PC-3 (cell line): Measurements from ENCODE around the gene CACTIN. TPM values are rescaled to one million over a fixed set of nuclear protein-coding genes. Genes with fewer than 3 reads are reported as not detected.

ENCODE experiments used
- ATAC-seq: fragments of 200-7000 bp; cut with Tn5 transposase; 2 replicates; pipeline ENCODE4 v1.9.1; 2020; ENCODE audit warnings: mild to moderate bottlenecking, moderate library complexity
- BruUV-seq: library from RNA; stranded (reverse); fragments of 400-500 nt; replicated peaks from 2 replicates; lab custom pipeline; 2021; lab: Mats Ljungman, UMichigan
- CTCF ChIA-PET: fragments of 300-600 bp; sonication (Branson Sonifier 250); formaldehyde crosslinking; loops from one replicate; lab custom pipeline; 2022; ENCODE audit warnings: antibody characterized with exemption; lab: Charles Lee
- POLR2A ChIA-PET: fragments of 300-600 bp; sonication (Branson Sonifier 250); formaldehyde crosslinking; loops from one replicate; lab custom pipeline; 2022; ENCODE audit warnings: antibody characterized with exemption; ENCODE audit not compliant: unreplicated experiment; lab: Charles Lee
- DNase-seq: peaks from one replicate; pipeline ENCODE4 v3.0.0-alpha.2; 2015
- H2AFZ ChIP-seq: fragments of 300-600 bp; sonication (generic); 2 replicates; pipeline ENCODE4 v1.6.0; 2016; ENCODE audit warnings: antibody characterized with exemption, low read length
- H3F3A ChIP-seq: fragments of 300-600 bp; sonication (generic); one replicate; pipeline ENCODE4 v1.6.0; 2017; ENCODE audit warnings: antibody characterized with exemption, low read length, control low read depth, mild to moderate bottlenecking; ENCODE audit not compliant: unreplicated experiment
- H3K27ac ChIP-seq: fragments of 300-600 bp; sonication (generic); 2 replicates; pipeline ENCODE4 v1.5.1; 2016; ENCODE audit warnings: mild to moderate bottlenecking, low read length
- H3K27me3 ChIP-seq: fragments of 300-600 bp; sonication (generic); 2 replicates; pipeline ENCODE4 v1.6.1; 2016; ENCODE audit warnings: low read length, mixed read lengths
- H3K36me3 ChIP-seq: fragments of 300-600 bp; sonication (generic); 2 replicates; pipeline ENCODE4 v1.6.1; 2016; ENCODE audit warnings: low read depth, mixed run types, low read length, mixed read lengths
- H3K4me1 ChIP-seq: fragments of 300-600 bp; sonication (generic); 2 replicates; pipeline ENCODE4 v1.5.1; 2016; ENCODE audit warnings: low read length; ENCODE audit not compliant: insufficient read depth
- H3K4me2 ChIP-seq: fragments of 300-600 bp; sonication (generic); 2 replicates; pipeline ENCODE4 v1.6.0; 2016; ENCODE audit warnings: low read length
- H3K4me3 ChIP-seq: fragments of 300-600 bp; sonication (generic); 2 replicates; pipeline ENCODE4 v1.5.1; 2016; ENCODE audit warnings: mild to moderate bottlenecking, low read length, mixed read lengths
- H3K79me2 ChIP-seq: fragments of 300-600 bp; sonication (generic); 2 replicates; pipeline ENCODE4 v1.6.1; 2017; ENCODE audit warnings: low read length, mixed read lengths
- H3K9ac ChIP-seq: fragments of 300-600 bp; sonication (generic); 2 replicates; pipeline ENCODE4 v1.6.0; 2016; ENCODE audit warnings: mild to moderate bottlenecking, low read length
- H3K9me2 ChIP-seq: fragments of 300-600 bp; sonication (generic); replicated peaks from 2 replicates; pipeline ENCODE4 v1.6.1; 2016; ENCODE audit warnings: mixed run types, low read length, mixed read lengths
- H3K9me3 ChIP-seq: fragments of 300-600 bp; sonication (generic); 2 replicates; pipeline ENCODE4 v1.6.1; 2016; ENCODE audit warnings: low read length, mixed read lengths
- H4K20me1 ChIP-seq: fragments of 300-600 bp; sonication (generic); 2 replicates; pipeline ENCODE4 v1.6.1; 2016; ENCODE audit warnings: low read length, mixed read lengths
- EZH2 ChIP-seq: fragments of 300-600 bp; sonication (generic); IDR thresholded peaks from one replicate; pipeline ENCODE4 v1.6.1; 2017; ENCODE audit warnings: antibody characterized with exemption, mild to moderate bottlenecking, low read length; ENCODE audit not compliant: unreplicated experiment
- EZH2phosphoT487 ChIP-seq: fragments of 300-600 bp; sonication (generic); IDR thresholded peaks from 2 replicates; pipeline ENCODE4 v1.6.1; 2018; ENCODE audit warnings: mild to moderate bottlenecking, antibody characterized with exemption, low read length, borderline replicate concordance
- intact Hi-C: fragments of 100-400 bp; cut with micrococcal nuclease; formaldehyde crosslinking; loops from 2 replicates; pipeline ENCODE4 v1.9.0; 2023
- total RNA-seq: library from RNA; depleted of rRNA; stranded (reverse); fragments of >200 nt; gene quantifications from 2 replicates; pipeline ENCODE4 v1.2.3, GENCODE V29; 2014
- TF ChIP-seq, protein P1 (sequence below): fragments of 300-600 bp; sonication (generic); conservative IDR thresholded peaks from 2 replicates; pipeline ENCODE4 v1.5.1; 2017; ENCODE audit warnings: antibody characterized with exemption, low read depth, mild to moderate bottlenecking, low read length

Gene CACTIN
- total RNA-seq, 1 experiment from 2014 or later: 47.8 TPM

DNA sequence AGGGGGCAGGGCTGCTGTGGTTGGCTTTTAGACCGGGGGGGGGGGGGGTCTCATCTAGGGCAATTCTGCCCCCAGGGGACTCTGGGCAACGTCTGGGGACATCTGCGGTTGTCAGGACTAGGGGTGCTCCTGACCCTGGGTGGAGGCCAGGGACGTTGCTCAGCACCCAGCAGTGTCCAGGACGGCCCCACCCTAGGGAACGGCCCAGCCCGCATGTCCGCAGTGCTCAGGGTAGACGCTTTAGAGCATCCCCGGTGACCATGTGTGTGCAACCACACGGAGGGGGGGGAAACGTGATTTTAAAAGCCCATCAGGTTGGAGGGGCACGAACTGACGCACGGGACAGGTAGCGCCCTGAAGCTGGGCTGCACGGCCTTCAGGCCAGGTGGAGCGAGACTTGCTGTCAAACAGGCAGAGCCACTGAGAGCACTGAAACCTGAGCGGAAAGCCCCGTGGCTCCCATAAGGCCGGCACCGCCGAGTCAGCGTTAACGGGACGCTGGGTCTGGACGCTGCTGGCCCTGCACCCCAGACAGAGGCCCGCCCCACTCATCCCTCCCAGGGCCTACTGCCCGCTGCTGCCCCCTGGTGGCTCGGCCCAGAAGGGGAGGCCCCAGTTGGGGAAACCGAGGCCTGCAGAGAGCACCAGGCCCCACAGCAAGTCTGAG lies 8.3 kb downstream of the CACTIN start:
- ATAC-seq: peak; percentile 55
- Histone ChIP-seq H3F3A (no peaks in the 10 kb centered on the region), H3K9ac (no peak overlapping the region), H3K4me3 (no peak overlapping the region), H3K9me2 (no peaks in the 10 kb centered on the region), H3K27me3 (no peaks in the 10 kb centered on the region), H3K9me3 (no peaks in the 10 kb centered on the region), H3K27ac (no peak overlapping the region), H3K79me2 (no peaks in the 10 kb centered on the region), H3K4me1 (no peaks in the 10 kb centered on the region), H4K20me1 (no peaks in the 10 kb centered on the region), H3K4me2 (no peak overlapping the region), H2AFZ (no peak overlapping the region), H3K36me3 (no peaks in the 10 kb centered on the region; the same call in 1 of the 2 replicates)
- POLR2A ChIA-PET: no interaction called here
- CTCF ChIA-PET: no interaction called here
- peak; percentile 29 for DNase-seq
- TF ChIP-seq, protein P1, sequence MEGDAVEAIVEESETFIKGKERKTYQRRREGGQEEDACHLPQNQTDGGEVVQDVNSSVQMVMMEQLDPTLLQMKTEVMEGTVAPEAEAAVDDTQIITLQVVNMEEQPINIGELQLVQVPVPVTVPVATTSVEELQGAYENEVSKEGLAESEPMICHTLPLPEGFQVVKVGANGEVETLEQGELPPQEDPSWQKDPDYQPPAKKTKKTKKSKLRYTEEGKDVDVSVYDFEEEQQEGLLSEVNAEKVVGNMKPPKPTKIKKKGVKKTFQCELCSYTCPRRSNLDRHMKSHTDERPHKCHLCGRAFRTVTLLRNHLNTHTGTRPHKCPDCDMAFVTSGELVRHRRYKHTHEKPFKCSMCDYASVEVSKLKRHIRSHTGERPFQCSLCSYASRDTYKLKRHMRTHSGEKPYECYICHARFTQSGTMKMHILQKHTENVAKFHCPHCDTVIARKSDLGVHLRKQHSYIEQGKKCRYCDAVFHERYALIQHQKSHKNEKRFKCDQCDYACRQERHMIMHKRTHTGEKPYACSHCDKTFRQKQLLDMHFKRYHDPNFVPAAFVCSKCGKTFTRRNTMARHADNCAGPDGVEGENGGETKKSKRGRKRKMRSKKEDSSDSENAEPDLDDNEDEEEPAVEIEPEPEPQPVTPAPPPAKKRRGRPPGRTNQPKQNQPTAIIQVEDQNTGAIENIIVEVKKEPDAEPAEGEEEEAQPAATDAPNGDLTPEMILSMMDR: peak; percentile 75
- no peak for TF ChIP-seq EZH2
- intact Hi-C loops: no loop called here
- BruUV-seq: no TSS peak

GRCh38 chr19:3617463-3617862 lies 9.1 kb downstream of the CACTIN start:
- no TSS peak for BruUV-seq
- no peak overlapping the region for H3K9ac ChIP-seq
- CTCF ChIA-PET: no interaction called here

More at GRCh38 chr19:3617463-3617862, 9.1 kb downstream of the CACTIN start:
- H3K27ac ChIP-seq: no peak overlapping the region
- H3K9me2 ChIP-seq: no peaks in the 10 kb centered on the region
- TF ChIP-seq EZH2 (no peak), EZH2phosphoT487 (no peak)
- TF ChIP-seq, protein P1: no peak
- H3K9me3 ChIP-seq: no peaks in the 10 kb centered on the region
- H3K4me1 ChIP-seq: no peaks in the 10 kb centered on the region
- no peak for DNase-seq
- no peak overlapping the region for H3K4me3 ChIP-seq
- H2AFZ ChIP-seq: no peak overlapping the region
- no peaks in the 10 kb centered on the region; the same call in 1 of the 2 replicates for H3K36me3 ChIP-seq
- no peaks in the 10 kb centered on the region for H4K20me1 ChIP-seq
- no peak overlapping the region for H3K4me2 ChIP-seq
- no peaks in the 10 kb centered on the region for H3K27me3 ChIP-seq
- no peaks in the 10 kb centered on the region for H3F3A ChIP-seq
- intact Hi-C loops: no loop called here
- no peaks in the 10 kb centered on the region for H3K79me2 ChIP-seq
- POLR2A ChIA-PET: no interaction called here
- ATAC-seq: no peak
